ENCODE data around the gene SYTL5.

GRCh38 chrX:38138900-38139299 is 132.5 kb downstream of the SYTL5 start:
- TF ChIP-seq CTCF (IDR thresholded peaks at IDR 0.05) = no peak
- no peak for TF ChIP-seq POLR2A (IDR thresholded peaks at IDR 0.05)
- no peak for TF ChIP-seq EP300 (IDR thresholded peaks at IDR 0.05)

Data from ovary (tissue), 3 donors.